HepG2 (cell line): ENCODE results near the gene ZNF221. TPM values are rescaled to one million over a fixed set of nuclear protein-coding genes. Genes with fewer than 3 reads are reported as not detected.

Source experiments
- AHDC1 ChIP-seq: sonication (generic); formaldehyde crosslinking; IDR thresholded peaks from 2 replicates; pipeline ENCODE4 v1.5.1; 2020; ENCODE audit warnings: mild to moderate bottlenecking, missing genetic modification reagents, borderline replicate concordance
- ETV6 ChIP-seq: sonication (generic); formaldehyde crosslinking; conservative IDR thresholded peaks from 2 replicates; pipeline ENCODE4 v1.4.0; 2020; ENCODE audit warnings: missing genetic modification reagents
- HMGA1 ChIP-seq: sonication (generic); formaldehyde crosslinking; conservative IDR thresholded peaks from 2 replicates; pipeline ENCODE4 v1.4.0; 2020; ENCODE audit warnings: missing genetic modification reagents
- KMT2A ChIP-seq: sonication (generic); formaldehyde crosslinking; IDR thresholded peaks from 2 replicates; pipeline ENCODE4 v1.4.0; 2020; ENCODE audit warnings: missing genetic modification reagents
- NFKB2 ChIP-seq: sonication (generic); formaldehyde crosslinking; IDR thresholded peaks from 2 replicates; pipeline ENCODE4 v1.4.0; 2020; ENCODE audit warnings: missing genetic modification reagents, borderline replicate concordance
- NRL ChIP-seq: sonication (generic); formaldehyde crosslinking; IDR thresholded peaks from 2 replicates; pipeline ENCODE4 v1.5.0; 2020; ENCODE audit warnings: missing genetic modification reagents, mild to moderate bottlenecking, moderate library complexity, borderline replicate concordance
- PITX1 ChIP-seq: sonication (generic); formaldehyde crosslinking; IDR thresholded peaks from 2 replicates; pipeline ENCODE4 v1.5.1; 2020; ENCODE audit warnings: mild to moderate bottlenecking, missing genetic modification reagents
- TFDP2 ChIP-seq: sonication (generic); formaldehyde crosslinking; IDR thresholded peaks from 2 replicates; pipeline ENCODE4 v1.4.0; 2020; ENCODE audit warnings: missing genetic modification reagents
- ZBTB33 ChIP-seq: sonication (generic); formaldehyde crosslinking; IDR thresholded peaks from 2 replicates; pipeline ENCODE4 v1.4.0; 2020; ENCODE audit warnings: missing genetic modification reagents
- ZGPAT ChIP-seq: IDR thresholded peaks from 2 replicates; pipeline ENCODE4 v1.6.1; 2016; ENCODE audit warnings: mild to moderate bottlenecking
- ZNF274 ChIP-seq: sonication (generic); formaldehyde crosslinking; IDR thresholded peaks from 2 replicates; pipeline ENCODE4 v1.5.1; 2020; ENCODE audit warnings: mild to moderate bottlenecking, missing genetic modification reagents
- ZNF3 ChIP-seq: IDR thresholded peaks from 2 replicates; pipeline ENCODE4 v1.7.0; 2017; ENCODE audit warnings: inconsistent platforms
- ZNF484 ChIP-seq: sonication (generic); formaldehyde crosslinking; IDR thresholded peaks from 2 replicates; pipeline ENCODE4 v1.5.1; 2020; ENCODE audit warnings: mild to moderate bottlenecking, low read depth, missing genetic modification reagents, borderline replicate concordance
- ZNF563 ChIP-seq: sonication (generic); formaldehyde crosslinking; IDR thresholded peaks from 2 replicates; pipeline ENCODE4 v1.8.0; 2022; ENCODE audit warnings: mild to moderate bottlenecking, moderate library complexity, missing genetic modification reagents
- ZNF614 ChIP-seq: IDR thresholded peaks from 2 replicates; pipeline ENCODE4 v1.6.1; 2018; ENCODE audit warnings: missing biosample characterization, missing genetic modification reagents, inconsistent platforms, borderline replicate concordance
- ZNF709 ChIP-seq: sonication (generic); formaldehyde crosslinking; IDR thresholded peaks from 2 replicates; pipeline ENCODE4 v1.5.0; 2020; ENCODE audit warnings: mild to moderate bottlenecking, missing genetic modification reagents
- ZNF772 ChIP-seq: sonication (generic); formaldehyde crosslinking; IDR thresholded peaks from 2 replicates; pipeline ENCODE4 v1.5.0; 2020; ENCODE audit warnings: mild to moderate bottlenecking, missing genetic modification reagents
- polyA plus RNA-seq, 8 experiments: library from polyadenylated mRNA; depleted of rRNA in 3 of 8; stranded (reverse) in 7 of 8; unstranded in 1 of 8; fragments of >200 nt; fragmentation: Illumina TruSeq in 4 of 8; extraction: Trizol in 4 of 8; gene quantifications; 2 replicates each; pipeline versions ENCODE4 v1.2.1 to v1.2.3, GENCODE V29; 2011 to 2016; ENCODE audit warnings: low read depth in 4 of 8, missing spikeins in 1 of 8, mixed read lengths in 1 of 8; ENCODE audit not compliant: insufficient read depth in 1 of 8
- total RNA-seq, 5 experiments: library from RNA; depleted of rRNA; stranded (reverse); fragments of >200 nt; fragmentation: Illumina TruSeq; extraction: Trizol; gene quantifications; 2 replicates each; pipeline ENCODE4 v1.2.3, GENCODE V29; 2016; ENCODE audit warnings: low read depth in 1 of 5

ZNF221 gene
- total and polyA plus RNA-seq, 2 of the 13 experiments (the other 11 are each of a cell fraction or from before 2014, with no cell fraction given): 0.48 to 3.4 TPM

- TF ChIP-seq AHDC1: no peak
- TF ChIP-seq ZNF274 (CRISPR knock-in tag): peak; percentile 64; the same call in 1 of the 2 replicates
- TF ChIP-seq ZBTB33: no peak
- TF ChIP-seq ZNF563: 0 out of 2 replicates have a peak, but pooled peaks have one; percentile 33
- TF ChIP-seq NRL (CRISPR knock-in tag): 0 out of 2 replicates have a peak, but pooled peaks have one; percentile 40
- TF ChIP-seq ZNF614 (CRISPR knock-in tag): no peak
- peak; percentile 57; the same call in 1 of the 2 replicates for TF ChIP-seq ZNF709
- TF ChIP-seq ZGPAT (CRISPR knock-in tag): peak; percentile 36; the same call in 1 of the 2 replicates
- peak; percentile 17; the same call in 1 of the 2 replicates for TF ChIP-seq TFDP2 (CRISPR knock-in tag)
- 0 out of 2 replicates have a peak, but pooled peaks have one; percentile 46 for TF ChIP-seq ETV6 (CRISPR knock-in tag)
- 0 out of 2 replicates have a peak, but pooled peaks have one; percentile 38 for TF ChIP-seq ZNF772
- TF ChIP-seq NFKB2 (CRISPR knock-in tag): peak; percentile 41; the same call in 1 of the 2 replicates
- TF ChIP-seq KMT2A (CRISPR knock-in tag): peak; percentile 32; the same call in 1 of the 2 replicates
- TF ChIP-seq ZNF3: no peak
- TF ChIP-seq ZNF484 (CRISPR knock-in tag): no peak
- no peak for TF ChIP-seq HMGA1
- TF ChIP-seq PITX1: peak; percentile 48; the same call in 1 of the 2 replicates
Measured at GRCh38 chr19:43901395-43902390, 49.3 kb upstream of the ZNF221 start (continued).
